Measurements from ENCODE around the gene SYNDIG1L.

DNA sequence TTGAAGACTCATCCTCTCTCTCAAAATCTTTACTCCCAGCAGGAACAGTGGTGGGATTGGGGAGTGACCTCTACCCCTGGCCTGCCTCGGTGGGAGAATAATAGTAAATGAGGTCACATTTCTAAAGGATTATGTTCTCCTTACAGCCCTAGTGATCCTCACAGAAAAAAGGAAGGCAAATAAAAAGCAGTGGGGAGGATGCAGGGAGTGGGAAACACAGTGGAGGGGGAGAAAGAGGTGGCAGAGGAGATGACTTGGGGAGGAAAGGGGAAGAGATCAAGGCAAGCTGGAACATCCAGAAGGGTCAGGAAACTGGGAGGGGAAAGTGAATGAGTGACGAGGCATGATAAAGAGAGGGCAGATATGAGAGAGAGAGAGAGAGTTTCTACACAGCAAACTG is 8.3 kb upstream of the SYNDIG1L start:
- TF ChIP-seq, protein P1, sequence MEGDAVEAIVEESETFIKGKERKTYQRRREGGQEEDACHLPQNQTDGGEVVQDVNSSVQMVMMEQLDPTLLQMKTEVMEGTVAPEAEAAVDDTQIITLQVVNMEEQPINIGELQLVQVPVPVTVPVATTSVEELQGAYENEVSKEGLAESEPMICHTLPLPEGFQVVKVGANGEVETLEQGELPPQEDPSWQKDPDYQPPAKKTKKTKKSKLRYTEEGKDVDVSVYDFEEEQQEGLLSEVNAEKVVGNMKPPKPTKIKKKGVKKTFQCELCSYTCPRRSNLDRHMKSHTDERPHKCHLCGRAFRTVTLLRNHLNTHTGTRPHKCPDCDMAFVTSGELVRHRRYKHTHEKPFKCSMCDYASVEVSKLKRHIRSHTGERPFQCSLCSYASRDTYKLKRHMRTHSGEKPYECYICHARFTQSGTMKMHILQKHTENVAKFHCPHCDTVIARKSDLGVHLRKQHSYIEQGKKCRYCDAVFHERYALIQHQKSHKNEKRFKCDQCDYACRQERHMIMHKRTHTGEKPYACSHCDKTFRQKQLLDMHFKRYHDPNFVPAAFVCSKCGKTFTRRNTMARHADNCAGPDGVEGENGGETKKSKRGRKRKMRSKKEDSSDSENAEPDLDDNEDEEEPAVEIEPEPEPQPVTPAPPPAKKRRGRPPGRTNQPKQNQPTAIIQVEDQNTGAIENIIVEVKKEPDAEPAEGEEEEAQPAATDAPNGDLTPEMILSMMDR (IDR thresholded peaks at IDR 0.05; ENCODE audit: low read length): no peak
- TF ChIP-seq EZH2 (optimal IDR thresholded peaks at IDR 0.05; ENCODE audit: low read depth, low read length): no peak
- no peak for TF ChIP-seq EZH2phosphoT487 (IDR thresholded peaks at IDR 0.05; ENCODE audit: low read length)
